Endothelial cell of umbilical vein (primary cell): ENCODE results near the gene CRHR1. TPM values are rescaled to one million over a fixed set of nuclear protein-coding genes. Genes with fewer than 3 reads are reported as not detected.

Source experiments
- BruUV-seq: library from RNA; stranded (reverse); fragments of 400-500 nt; replicated peaks from 2 replicates; lab custom pipeline; 2021; lab: Mats Ljungman, UMichigan
- CTCF ChIA-PET: fragments of 300-600, 350-600 bp; sonication (Branson Sonifier 250); formaldehyde crosslinking; loops from one replicate; lab custom pipeline; 2021; ENCODE audit warnings: antibody characterized with exemption, inconsistent platforms; lab: Charles Lee
- POLR2A ChIA-PET: fragments of 300-600, 350-600 bp; sonication (Branson Sonifier 250); formaldehyde crosslinking; loops from one replicate; lab custom pipeline; 2021; ENCODE audit warnings: antibody characterized with exemption, inconsistent platforms; lab: Charles Lee
- DNase-seq: peaks from one replicate; pipeline ENCODE4 v3.0.0-alpha.2; 2011; ENCODE audit warnings: low read depth, low spot score
- FAIRE-seq: peaks from 2 replicates; lab custom pipeline; 2011; peaks lifted over from hg19 to GRCh38; lab: Jason Lieb, UNC
- H2AFZ ChIP-seq: 2 replicates; pipeline ENCODE4 v1.6.0; 2012; ENCODE audit warnings: low read depth, low read length, control low read depth, inconsistent platforms
- H3K27ac ChIP-seq: 2 replicates; pipeline ENCODE4 v1.5.1; 2011; ENCODE audit warnings: low read depth, mild to moderate bottlenecking, control low read depth, low read length, moderate library complexity; ENCODE audit not compliant: insufficient read depth
- H3K27me3 ChIP-seq, 2 experiments: 2 replicates each; pipeline versions ENCODE4 v1.6.0 to v1.6.1; 2011; ENCODE audit warnings: low read length in 2 of 2, mixed read lengths in 1 of 2; ENCODE audit not compliant: control insufficient read depth in 2 of 2, insufficient read depth in 2 of 2
- H3K36me3 ChIP-seq, 2 experiments: 2 replicates in 1 of 2; 3 replicates in 1 of 2; pipeline ENCODE4 v1.5.1; 2011; ENCODE audit warnings: low read length in 2 of 2, mild to moderate bottlenecking in 1 of 2, moderate library complexity in 1 of 2; ENCODE audit not compliant: control insufficient read depth in 2 of 2, insufficient read depth in 2 of 2; ENCODE audit errors: extremely low read depth in 1 of 2
- H3K4me1 ChIP-seq: 3 replicates; pipeline ENCODE4 v1.5.1; 2011; ENCODE audit warnings: mild to moderate bottlenecking, low read length; ENCODE audit not compliant: control insufficient read depth, insufficient read depth; ENCODE audit errors: extremely low read depth
- H3K4me2 ChIP-seq: 2 replicates; pipeline ENCODE4 v1.6.1; 2011; ENCODE audit warnings: low read length, control low read depth, mixed read lengths; ENCODE audit not compliant: insufficient read depth
- H3K4me3 ChIP-seq, 3 experiments: fragments of 200-600 bp in 1 of 3; sonication (generic), shearing (Covaris generic) in 1 of 3; replicated peaks in 1 of 3; 2 replicates each; pipeline ENCODE4 v1.5.1; 2011 to 2016; ENCODE audit warnings: control low read depth in 3 of 3, low read length in 3 of 3, mild to moderate bottlenecking in 2 of 3, inconsistent platforms in 1 of 3, low read depth in 1 of 3, moderate library complexity in 1 of 3; ENCODE audit not compliant: insufficient read depth in 1 of 3
- H3K79me2 ChIP-seq: 2 replicates; pipeline ENCODE4 v1.6.0; 2012; ENCODE audit warnings: low read length, inconsistent platforms; ENCODE audit not compliant: control insufficient read depth, insufficient read depth
- H3K9ac ChIP-seq: replicated peaks from 2 replicates; pipeline ENCODE3; 2011; ENCODE audit warnings: low read length, control low read depth; ENCODE audit not compliant: insufficient read depth; ENCODE audit errors: extremely low read depth
- H3K9me1 ChIP-seq: replicated peaks from 3 replicates; pipeline ENCODE4 v1.6.0; 2011; ENCODE audit warnings: mild to moderate bottlenecking, low read length; ENCODE audit not compliant: control insufficient read depth, insufficient read depth; ENCODE audit errors: extremely low read depth
- H3K9me3 ChIP-seq: replicated peaks from 2 replicates; pipeline ENCODE4 v1.5.1; 2012; ENCODE audit warnings: low read length, inconsistent platforms; ENCODE audit not compliant: control insufficient read depth, insufficient read depth
- H4K20me1 ChIP-seq: replicated peaks from 2 replicates; pipeline ENCODE3; 2011; ENCODE audit warnings: mild to moderate bottlenecking, low read length; ENCODE audit not compliant: control insufficient read depth, insufficient read depth; ENCODE audit errors: extremely low read depth
- EZH2 ChIP-seq: IDR thresholded peaks from 2 replicates; pipeline ENCODE4 v1.6.1; 2012; ENCODE audit warnings: borderline replicate concordance, low read depth, mild to moderate bottlenecking, moderate library complexity, low read length, inconsistent platforms; ENCODE audit not compliant: severe bottlenecking
- FOS ChIP-seq: IDR thresholded peaks from 2 replicates; pipeline ENCODE4 v1.6.1; 2011; ENCODE audit warnings: mild to moderate bottlenecking, low read length, moderate library complexity, borderline replicate concordance; ENCODE audit not compliant: insufficient read depth
- GATA2 ChIP-seq: IDR thresholded peaks from 2 replicates; pipeline ENCODE4 v1.7.0; 2011; ENCODE audit warnings: low read depth, mild to moderate bottlenecking, moderate library complexity, mixed read lengths, low read length; ENCODE audit not compliant: insufficient read length, insufficient read depth
- JUN ChIP-seq: IDR thresholded peaks from 2 replicates; pipeline ENCODE4 v1.6.1; 2011; ENCODE audit warnings: borderline replicate concordance, low read depth; ENCODE audit not compliant: insufficient read length, insufficient read depth
- MAX ChIP-seq: IDR thresholded peaks from 2 replicates; pipeline ENCODE4 v1.6.1; 2011; ENCODE audit not compliant: insufficient read depth, insufficient read length
- MYC ChIP-seq: IDR thresholded peaks from one replicate; pipeline ENCODE4 v1.6.1; 2011; ENCODE audit warnings: mild to moderate bottlenecking, low read depth, low read length
- POLR2A ChIP-seq: IDR thresholded peaks from 2 replicates; pipeline ENCODE4 v1.6.1; 2012; ENCODE audit warnings: low read depth, mild to moderate bottlenecking, control low read depth, low read length
- POLR2AphosphoS5 ChIP-seq: IDR thresholded peaks from 2 replicates; pipeline ENCODE4 v1.6.1; 2012; ENCODE audit warnings: low read depth, mild to moderate bottlenecking, control low read depth, low read length, moderate library complexity; ENCODE audit not compliant: insufficient read depth
- dilution Hi-C: fragments of 300-500 bp; cut with MboI; formaldehyde crosslinking; loops from one replicate; pipeline ENCODE4 v1.15.0; 2019; ENCODE audit warnings: low sequenced_read_pairs; ENCODE audit not compliant: extremely low pct_ligation_motif_present
- intact Hi-C: fragments of 100-400 bp; cut with micrococcal nuclease; formaldehyde crosslinking; loops from one replicate; pipeline ENCODE4 v1.10.0; 2022
- polyA plus RNA-seq, 4 experiments: library from polyadenylated mRNA; depleted of rRNA in 3 of 4; stranded (reverse) in 3 of 4; unstranded in 1 of 4; fragments of >200 nt; gene quantifications; 2 replicates each; pipeline versions ENCODE4 v1.2.1 to v1.2.3, GENCODE V29; 2011 to 2012; ENCODE audit warnings: missing spikeins in 1 of 4
- total RNA-seq: library from RNA; stranded (reverse); gene quantifications from 2 replicates; pipeline ENCODE4 v1.2.3, GENCODE V29; 2021
- TF ChIP-seq, protein P1 (sequence below), 2 donors: IDR thresholded peaks; 1 replicate in 1 of 2; 2 replicates in 1 of 2; pipeline ENCODE4 v1.5.1; 2011; ENCODE audit warnings: low read length in 2 of 2, mild to moderate bottlenecking in 2 of 2, moderate library complexity in 2 of 2, control low read depth in 1 of 2, inconsistent platforms in 1 of 2, low read depth in 1 of 2; ENCODE audit not compliant: insufficient read depth in 1 of 2; ENCODE audit errors: extremely low read depth in 1 of 2

Gene CRHR1
- total and polyA plus RNA-seq, 2 donors (not counting 3 experiments of a cell fraction or from before 2014, with no cell fraction given), result not detected

GRCh38 chr17:45818041-45818440 is 33.9 kb downstream of the CRHR1 start:
- dilution Hi-C loops, result no loop called here
- BruUV-seq, result no TSS peak
- CTCF ChIA-PET, result interaction anchor here (3.6 to 3.9 kb wide), 2 partner anchors 14 to 178 kb away, joined by 17 to 25 read pairs; no protein-coding TSS in a partner anchor
- Histone ChIP-seq H3K9me3 (no peaks in the 10 kb centered on the region), H3K4me2 (no peak overlapping the region), H3K9ac (no peak overlapping the region), H3K27me3 (no peaks in the 10 kb centered on the region), H4K20me1 (no peaks in the 10 kb centered on the region), H3K27ac (no peak overlapping the region), H2AFZ (no peak overlapping the region), H3K9me1 (no peaks in the 10 kb centered on the region), H3K4me3 (no peak overlapping the region), H3K4me1 (no peaks in the 10 kb centered on the region), H3K36me3 (no peaks in the 10 kb centered on the region), H3K79me2 (no peaks in the 10 kb centered on the region)
- no peak for FAIRE-seq
- TF ChIP-seq MYC (no peak), POLR2A (no peak), MAX (no peak), JUN (no peak), EZH2 (no peak), GATA2 (no peak), POLR2AphosphoS5 (no peak), FOS (no peak)
- TF ChIP-seq, protein P1, sequence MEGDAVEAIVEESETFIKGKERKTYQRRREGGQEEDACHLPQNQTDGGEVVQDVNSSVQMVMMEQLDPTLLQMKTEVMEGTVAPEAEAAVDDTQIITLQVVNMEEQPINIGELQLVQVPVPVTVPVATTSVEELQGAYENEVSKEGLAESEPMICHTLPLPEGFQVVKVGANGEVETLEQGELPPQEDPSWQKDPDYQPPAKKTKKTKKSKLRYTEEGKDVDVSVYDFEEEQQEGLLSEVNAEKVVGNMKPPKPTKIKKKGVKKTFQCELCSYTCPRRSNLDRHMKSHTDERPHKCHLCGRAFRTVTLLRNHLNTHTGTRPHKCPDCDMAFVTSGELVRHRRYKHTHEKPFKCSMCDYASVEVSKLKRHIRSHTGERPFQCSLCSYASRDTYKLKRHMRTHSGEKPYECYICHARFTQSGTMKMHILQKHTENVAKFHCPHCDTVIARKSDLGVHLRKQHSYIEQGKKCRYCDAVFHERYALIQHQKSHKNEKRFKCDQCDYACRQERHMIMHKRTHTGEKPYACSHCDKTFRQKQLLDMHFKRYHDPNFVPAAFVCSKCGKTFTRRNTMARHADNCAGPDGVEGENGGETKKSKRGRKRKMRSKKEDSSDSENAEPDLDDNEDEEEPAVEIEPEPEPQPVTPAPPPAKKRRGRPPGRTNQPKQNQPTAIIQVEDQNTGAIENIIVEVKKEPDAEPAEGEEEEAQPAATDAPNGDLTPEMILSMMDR (IDR thresholded peaks at IDR 0.05; ENCODE audit: extremely low read depth in 1 of 2, insufficient read depth in 1 of 2, low read depth in 1 of 2, low read length in 2 of 2), result no peak
- POLR2A ChIA-PET, result no interaction called here
- DNase-seq, result no peak
- intact Hi-C loops, result no loop called here
